ENCODE results near the gene GJA9.
"Not testable (repeated sequence)": the region's sequence is repeated elsewhere in the genome, so short reads cannot be mapped to it uniquely, and the experiment has no call there.

GJA9 gene

DNA sequence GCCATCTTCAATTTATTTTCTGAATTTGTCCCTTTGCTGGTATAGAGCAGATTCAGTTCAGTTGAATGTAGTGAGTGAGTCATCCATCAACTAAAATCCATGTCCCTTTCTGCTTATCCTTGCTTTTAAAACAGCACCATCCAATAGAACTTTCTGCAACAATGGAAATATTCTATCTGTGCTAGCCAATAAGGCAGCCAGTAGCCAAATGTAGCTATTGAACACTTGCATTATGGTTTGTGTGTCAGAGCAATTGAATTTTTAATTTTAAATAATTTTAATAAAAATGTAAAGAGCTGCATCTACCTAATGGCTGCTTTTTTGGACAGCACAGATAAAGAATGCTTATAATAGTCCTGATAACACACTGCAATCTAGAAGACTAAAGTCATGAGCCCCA, at the start of gene GJA9:
Gene GJA9, minus strand, starts transcription at position 101 of the 400 bp plus-strand sequence. CDS start 5,489 bp downstream, outside the sequence.
- DNase-seq (ENCODE audit: low spot score), result no peak

DNA sequence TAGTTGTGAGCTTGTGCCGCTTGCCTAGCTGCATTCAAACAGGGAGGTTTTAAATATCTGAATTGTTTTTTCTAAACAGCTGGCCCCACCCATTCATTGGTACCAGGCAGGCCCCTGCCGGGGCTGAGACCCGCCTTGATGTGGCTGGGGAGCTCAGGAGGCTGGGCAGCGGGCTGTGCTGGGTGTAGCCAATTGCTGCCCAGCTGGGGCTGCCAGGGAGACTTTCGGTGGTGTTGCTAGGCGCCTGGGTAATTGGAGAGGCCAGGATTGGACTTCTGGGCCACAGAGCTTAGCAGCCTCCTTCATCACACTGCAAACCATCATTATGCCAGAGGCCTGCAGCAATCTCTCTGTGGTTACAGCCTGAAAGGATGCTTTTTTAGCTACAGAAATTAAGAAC, 48.1 kb upstream of the GJA9 start:
- no peak for DNase-seq (ENCODE audit: low spot score)

DNA sequence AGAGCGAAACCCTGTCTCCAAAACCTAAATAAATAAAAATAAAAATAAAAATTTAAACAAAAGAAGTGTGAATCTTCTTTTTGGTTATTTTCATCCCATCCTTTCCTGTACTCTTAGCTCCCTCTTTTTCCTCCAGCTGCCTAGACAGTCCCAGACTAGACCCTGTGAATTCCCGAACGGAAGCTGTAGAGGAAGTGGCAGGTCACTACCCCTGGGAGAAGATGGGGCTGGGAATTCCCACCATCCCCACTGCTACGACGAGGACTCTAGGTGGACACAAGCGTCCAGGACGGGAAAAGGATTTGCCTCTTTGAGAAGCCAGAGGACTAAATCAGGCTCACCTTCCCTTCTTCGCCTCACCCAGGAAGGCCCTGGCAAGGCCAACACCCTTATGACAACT, 47.7 kb upstream of the GJA9 start:
- no peak for DNase-seq (ENCODE audit: low spot score)

DNA sequence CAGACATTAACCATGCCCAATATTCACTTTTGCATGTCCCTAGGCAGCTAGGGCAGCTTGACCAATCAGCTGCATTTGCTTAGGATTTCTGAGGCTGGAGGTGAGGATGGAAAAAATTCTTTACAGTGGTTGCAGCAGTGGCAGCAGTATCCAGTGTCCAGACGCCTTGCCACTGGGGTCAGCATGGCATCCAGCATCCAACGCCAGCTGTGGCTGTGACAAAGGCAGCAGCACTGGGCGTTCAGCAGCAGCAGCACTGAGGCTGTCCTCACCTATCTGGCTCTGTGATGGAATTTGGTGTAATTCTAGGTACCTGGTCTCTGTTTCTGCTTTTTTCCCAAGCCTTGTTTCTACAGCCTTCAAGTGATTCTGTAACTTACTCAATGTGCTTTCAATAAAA, 44.7 kb upstream of the GJA9 start:
- no peak for DNase-seq (ENCODE audit: low spot score)

DNA sequence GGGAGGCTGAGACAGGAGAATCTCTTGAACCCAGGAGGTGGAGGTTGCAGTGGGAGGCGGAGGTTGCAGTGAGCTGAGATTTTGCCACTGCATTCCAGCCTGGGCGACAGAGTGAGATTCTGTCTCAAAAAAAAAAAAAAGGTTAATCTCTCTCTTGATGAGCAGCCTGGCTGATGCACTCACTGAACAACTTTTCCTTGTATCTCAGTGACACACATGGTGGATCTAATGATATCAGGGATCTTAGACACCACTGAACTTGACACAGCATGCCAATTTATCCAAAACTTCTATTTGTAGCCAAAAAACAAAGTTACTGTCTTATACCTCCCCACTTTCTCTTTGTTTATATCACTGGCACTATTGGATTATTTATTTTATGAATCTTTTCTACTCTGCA, 44.0 kb upstream of the GJA9 start:
- DNase-seq (ENCODE audit: low spot score), result no peak

DNA sequence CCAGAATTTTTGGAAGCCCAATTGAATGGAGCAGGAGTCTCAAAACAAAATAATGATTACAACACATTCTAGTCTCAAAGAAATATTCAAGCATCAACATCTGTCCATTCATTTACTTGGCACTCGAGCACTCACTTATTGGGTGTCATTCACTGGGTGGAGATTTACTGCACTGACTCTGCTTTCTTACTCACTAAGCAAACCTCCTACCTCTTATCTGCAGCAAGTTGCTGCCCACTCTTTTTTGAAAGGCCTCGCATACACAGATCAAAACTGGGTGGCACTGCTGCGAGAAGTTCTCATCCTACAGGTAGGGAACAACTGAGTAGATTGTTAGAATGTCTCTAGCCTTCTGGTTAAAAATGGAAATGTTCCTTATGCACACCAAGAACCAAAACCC, 42.2 kb upstream of the GJA9 start:
- DNase-seq (ENCODE audit: low spot score), result no peak

DNA sequence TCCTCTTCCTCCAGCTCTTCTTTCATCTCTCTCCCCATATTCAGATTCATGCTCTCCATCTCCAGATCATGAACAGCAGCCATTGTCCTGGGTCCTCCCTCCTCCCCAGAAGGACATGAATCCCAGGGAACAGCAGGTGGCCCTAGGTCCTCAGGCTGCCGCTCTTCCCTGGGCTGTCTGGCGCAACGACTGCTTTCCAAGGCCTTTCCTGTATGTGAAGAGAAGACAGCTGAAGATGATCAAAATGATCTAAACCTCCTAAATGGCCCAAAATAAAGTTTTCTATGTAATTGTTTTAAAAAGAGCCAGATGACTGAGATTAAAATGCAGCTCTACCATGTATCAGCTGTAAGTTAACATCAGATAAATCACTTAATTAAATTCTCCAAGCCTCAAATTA, 37.7 kb upstream of the GJA9 start:
- DNase-seq (ENCODE audit: low spot score), result no peak

DNA sequence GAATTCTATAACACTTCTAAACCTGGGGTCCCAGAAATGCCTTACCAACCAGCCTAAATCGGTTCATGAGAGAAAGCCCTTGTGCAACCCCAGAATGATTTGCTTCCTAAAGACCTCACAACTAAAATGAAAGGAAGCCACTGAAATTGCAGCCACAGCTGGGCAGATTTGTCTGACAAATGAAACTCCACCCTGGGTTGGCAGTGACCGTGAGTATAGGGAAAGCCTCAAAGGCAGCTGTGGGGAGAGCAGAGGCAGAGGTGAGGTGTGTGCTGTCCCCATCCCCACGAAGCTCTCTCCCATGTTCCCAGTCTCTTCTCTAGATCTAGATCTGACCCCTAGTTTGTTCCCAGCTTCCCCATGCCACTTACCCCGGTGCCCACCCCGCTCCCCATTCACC, 37.2 kb upstream of the GJA9 start:
- no peak for DNase-seq (ENCODE audit: low spot score)

DNA sequence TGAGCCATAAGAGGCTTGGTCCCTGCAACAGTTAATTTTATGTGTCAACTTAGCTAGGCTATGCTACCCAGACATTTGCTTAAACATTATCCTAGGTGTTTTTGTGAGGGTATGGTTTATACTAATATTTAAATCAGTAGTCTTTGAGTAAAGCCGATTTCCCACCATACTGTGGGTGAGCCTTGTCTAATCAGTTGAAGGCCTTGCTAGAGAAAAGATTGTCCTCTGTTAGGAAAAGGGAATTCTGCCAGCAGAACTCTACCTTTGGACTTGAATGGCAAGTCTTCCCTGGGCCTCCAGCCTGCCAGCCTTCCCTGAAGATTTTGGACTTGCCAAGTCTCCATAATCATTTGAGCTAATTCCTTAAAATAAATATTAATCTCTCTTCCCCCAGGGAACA, 36.4 kb upstream of the GJA9 start:
- no peak for DNase-seq (ENCODE audit: low spot score)

DNA sequence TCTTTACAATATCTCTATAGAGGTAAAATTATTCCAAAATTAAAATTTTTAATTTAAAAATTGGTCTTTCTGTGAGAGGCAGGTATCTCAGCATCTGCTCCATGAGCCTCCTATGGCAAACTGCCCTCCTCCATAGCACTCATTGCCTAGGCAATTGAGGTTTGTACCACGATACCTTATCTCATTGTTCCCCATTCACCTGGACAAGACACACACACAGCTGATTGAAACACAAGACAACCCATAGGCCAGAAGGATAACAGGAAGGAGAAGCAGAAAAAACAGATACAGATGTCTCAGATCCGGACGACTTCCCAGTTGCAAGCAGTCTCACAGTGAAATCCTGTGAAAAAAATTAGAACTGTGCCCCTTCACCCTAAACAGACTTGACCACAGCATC, 36.0 kb upstream of the GJA9 start:
- DNase-seq (ENCODE audit: low spot score), result no peak

DNA sequence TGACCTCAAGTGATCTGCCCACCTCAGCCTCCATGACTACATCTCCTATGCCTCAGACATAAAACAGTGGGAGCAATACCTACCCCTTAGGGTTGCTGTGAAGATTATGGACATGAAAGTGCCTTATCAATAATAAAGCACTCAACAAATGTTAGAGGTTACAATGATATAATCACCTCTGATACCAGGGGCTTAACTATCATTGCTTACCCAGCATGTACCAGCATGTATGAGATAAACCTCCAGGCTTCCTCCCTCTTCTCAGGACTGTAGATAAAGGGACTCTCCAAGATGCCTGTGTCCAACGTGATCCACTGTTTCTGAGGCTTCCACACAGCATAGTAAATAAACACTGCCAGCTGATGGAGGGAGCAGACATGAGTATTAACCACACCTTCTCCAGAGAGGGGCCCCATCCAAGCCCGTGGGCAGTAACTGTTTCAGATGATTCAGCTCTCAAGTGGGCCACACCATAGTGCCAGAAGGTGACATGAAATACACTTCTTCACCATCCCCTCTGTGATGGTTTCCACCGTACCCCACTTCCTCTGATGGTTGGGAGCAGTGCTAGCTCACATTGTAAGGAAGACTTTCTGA, 34.1 kb upstream of the GJA9 start:
- no peak for DNase-seq (ENCODE audit: low spot score)

DNA sequence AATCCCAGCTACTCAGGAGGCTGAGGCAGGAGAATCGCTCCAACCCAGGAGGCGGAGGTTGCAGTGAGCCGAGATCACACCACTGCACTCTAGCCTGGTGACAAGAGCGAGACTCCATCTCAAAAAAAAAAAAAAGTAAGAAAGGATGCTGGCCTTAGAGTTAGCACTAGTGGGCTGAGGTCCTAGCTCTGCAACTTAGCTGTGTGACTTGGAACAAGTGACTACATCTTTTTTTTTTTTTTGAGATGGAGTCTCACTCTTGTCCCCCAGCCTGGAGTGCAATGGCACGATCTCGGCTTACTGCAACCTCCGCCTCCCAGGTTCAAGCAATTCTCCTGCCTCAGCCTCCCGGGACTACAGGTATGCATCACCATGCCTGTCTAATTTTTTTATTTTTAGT, 33.5 kb upstream of the GJA9 start:
- not testable (repeated sequence) for DNase-seq (ENCODE audit: low spot score)

DNA sequence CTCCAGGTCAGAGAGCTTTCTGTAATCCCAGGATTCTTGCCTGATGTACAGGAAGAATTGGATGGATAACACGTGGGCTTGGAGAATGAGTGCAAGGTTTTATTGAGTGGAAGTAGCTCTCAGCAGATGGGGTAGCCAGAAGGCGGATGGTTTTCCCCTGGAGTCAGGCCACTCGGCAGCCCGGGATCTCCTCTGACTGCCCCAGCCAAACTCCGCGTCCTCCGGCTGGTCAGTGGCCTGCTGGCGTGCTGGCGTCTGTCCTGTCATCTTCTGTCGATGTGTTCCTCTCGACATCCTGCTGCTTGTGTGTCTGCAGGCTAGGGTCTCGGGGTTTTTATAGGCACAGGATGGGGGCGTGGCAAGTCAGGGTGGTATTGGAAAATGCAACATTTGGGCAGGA, 27.4 kb upstream of the GJA9 start:
- DNase-seq (ENCODE audit: low spot score), result no peak

DNA sequence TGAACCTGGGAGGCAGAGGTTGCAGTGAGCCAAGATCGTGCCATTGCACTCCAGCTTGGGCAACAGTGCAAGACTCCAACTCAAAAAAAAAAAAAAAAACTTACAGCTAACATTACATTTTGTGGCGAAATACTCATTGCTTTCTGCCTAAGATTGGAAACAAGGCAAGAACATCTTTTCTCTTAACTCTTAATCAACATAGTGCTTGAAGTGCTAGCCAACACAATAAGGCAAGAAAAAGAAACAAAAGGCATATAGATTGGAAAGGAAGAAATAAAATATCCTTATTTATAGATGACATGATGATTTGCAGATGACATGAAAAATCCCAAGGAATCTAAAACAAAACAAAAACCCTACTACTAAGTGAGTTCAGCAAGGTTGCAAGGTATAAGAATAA, 24.6 kb upstream of the GJA9 start:
- DNase-seq (ENCODE audit: low spot score), result no peak

DNA sequence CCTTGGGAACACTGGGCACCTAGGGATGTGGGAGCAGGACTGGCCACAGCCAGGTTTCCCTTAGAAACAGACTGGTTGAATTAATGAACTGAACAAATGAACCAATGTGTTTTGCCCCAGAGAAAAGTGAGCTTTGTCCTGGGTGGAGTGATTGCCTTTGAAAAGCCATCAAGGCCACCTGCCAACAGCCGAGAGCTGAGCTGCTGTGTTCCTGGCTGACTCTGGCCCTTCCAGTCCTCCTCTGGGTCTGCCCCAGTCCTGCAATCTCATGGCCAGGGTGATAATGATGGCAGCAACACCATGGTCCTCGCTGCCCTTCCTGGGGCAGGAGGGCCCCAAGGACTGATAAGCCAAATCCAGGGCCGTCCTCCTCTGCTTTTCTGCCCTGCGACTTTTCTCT, 18.2 kb upstream of the GJA9 start:
- no peak for DNase-seq (ENCODE audit: low spot score)

DNA sequence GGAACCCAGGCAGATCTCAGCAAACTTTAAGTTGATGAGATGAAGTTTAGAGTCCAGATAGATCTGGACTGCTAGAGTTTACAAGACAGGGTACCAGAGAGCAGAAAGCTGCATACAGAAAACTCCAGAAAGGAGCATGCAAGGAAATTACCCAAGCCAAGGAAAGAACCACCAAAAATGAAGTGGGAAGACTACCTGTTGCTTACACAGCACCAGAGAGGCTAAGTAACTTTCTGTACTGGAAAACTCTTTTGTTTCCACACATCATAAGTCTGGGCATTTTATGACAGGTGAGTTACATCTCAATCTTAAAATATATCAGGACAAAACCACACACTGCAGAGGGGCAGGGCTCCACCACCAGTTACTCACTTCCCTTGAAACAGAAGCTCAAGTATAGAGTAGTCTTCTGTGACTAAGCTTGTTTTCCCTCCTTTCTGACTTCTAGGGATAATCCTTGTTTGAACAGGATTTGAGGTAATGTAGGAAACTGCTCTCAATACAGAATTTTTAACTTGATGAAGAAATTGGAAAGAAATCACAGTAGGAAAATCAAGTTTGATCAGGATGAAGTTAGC, 17.4 kb upstream of the GJA9 start:
- DNase-seq (ENCODE audit: low spot score), result peak; percentile 30

DNA sequence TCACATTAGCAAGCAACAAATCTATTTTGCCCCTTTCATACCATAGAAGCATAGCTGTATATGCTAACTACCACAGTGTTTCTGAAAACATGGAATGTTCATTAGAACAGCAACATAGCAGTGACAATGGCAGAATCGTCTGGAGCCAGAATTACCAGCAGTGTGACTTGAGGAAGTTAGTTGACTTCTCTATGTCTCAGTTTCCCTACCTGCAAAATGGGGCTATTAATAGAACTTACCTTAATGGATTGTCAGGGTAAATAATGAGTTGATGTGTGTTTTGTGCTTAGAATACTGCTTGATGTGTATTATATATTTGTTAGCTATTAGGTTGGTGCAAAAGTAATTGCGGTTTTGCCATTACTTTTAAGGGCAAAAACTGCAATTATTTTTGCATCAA, 14.8 kb upstream of the GJA9 start:
- DNase-seq (ENCODE audit: low spot score), result no peak

DNA sequence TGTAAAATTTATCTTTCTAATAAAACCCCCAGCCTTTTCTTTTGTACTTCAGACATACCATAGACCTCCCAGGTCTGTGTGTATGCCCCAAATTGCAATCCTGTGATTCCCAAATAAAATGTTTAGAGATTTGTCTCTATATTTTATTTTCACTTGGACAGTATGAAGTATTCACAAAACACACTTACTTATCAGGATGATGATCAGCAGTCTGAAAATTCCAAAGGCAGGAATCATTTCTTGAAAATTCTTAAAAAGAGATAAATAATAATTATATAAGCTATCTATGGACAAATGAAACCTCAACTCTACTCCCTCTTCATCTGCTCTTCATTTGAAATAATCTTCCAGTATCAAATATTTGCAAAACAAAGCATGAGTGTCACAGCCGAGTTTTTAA, 11.6 kb upstream of the GJA9 start:
- DNase-seq (ENCODE audit: low spot score), result no peak

DNA sequence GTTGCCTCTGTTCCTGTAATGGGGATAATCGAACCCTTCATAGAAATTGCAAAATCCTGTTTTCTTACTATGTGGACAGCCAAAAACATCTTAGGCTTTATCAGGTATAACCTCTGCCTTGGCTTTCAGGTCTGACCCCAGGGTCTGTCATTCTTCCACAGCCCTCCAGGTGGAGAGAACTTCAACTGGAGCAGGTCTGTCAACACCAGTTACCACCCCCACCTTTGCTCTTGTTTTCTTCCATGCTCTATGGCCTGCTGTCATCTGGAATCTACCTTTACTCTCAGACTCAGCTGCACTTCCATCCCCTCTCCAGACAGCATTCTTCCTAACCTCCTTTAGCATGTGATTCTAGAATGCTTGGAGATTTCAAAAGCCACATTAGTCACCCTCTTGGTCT, 10.4 kb upstream of the GJA9 start:
- no peak for DNase-seq (ENCODE audit: low spot score)

DNA sequence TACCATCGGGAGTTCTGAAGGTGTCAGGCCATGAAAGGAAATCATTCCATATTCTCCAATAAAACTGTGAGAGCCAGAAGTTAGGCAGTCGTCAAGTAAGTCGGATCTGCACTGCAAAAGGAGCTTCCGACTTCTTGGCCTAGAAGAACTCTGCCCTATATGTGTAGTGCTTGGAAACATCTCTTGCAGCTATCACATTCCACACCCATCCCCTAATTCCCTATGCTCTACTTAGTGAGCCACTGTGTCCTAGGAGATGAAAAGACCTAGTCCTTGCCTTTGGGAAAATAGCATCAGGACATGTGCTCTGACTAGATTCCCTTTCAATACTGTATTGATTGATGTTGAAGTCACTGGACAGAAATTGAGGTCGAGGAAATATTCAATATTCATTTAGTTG, 8.2 kb upstream of the GJA9 start:
- no peak for DNase-seq (ENCODE audit: low spot score)

DNA sequence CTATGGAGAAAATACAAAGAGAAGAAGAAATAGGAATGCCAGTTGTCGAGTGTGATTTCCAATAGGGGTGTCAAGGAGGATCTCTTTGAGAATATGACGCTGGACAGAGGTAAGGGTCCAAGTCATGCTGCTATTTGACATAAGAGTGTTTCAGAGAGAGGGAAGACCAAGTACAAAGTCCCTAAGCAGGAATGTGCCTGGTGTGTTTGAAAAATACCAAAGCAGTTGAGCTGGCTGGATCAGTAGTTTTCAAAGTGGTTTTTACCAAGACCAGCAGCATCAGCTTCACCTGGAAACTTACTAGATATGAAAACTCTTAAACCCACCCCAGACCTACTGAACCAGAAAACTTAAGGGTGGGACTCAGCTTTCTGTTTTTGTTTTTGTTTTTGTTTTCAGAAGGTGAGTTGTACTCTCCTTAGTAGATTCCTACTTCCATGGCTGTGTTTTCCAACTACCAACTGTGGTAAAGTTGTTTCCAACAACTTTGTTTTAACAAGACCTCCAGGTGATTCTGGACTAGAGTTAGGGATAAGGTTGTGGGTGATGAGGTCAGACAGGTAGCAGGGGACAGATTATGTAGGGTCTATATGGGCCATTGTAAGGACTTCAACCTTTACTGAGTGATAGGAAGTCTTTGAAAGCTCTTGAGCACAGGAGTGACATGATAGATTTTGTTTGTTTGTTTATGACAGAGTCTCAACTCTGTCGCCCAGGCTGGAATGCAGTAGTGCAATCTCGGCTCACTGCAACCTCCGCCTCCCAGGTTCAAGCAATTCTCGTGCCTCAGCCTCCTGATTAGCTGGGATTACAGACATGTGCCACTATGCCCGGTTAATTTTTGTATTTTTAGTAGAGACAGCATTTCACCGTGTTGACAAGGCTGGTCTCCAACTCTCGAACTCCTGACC, 7.3 kb upstream of the GJA9 start:
- no peak for DNase-seq (ENCODE audit: low spot score)

DNA sequence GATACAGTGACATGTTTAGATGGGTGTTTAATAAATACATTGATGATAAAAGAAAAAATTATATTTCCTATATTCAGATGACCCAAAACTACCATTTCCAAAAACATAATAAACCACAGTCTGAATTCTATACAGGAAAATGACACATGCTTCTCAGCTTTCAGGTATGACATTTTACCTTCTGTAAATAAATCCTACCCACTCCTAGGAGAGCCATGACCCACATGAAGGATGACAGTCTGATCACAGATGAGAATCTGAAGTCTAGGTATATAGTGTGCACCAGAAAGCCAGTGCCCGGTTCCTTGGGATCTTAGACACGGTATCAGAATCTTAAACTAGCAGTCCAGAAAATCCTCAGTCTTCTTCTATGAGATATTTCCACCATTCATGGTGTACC, 3.7 kb upstream of the GJA9 start:
- DNase-seq (ENCODE audit: low spot score), result no peak

DNA sequence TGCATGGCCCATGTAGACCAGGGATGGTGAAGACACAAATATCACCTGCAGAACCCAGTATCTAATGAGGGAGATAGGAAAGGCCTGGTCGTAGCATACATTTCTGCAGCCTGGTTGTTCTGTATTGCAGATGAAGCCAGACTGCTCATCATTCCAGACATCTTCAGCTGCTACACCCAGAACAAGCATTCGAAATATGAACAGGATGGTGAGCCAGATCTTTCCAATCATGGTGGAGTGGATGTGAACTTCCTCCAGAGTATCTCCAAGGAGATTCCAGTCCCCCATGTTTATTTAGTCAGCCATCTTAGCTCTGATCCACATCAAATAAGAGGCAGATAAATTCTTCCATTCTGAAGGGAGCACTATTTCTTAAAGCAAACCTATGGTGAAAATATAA, 5.6 kb downstream of the GJA9 start:
- DNase-seq (ENCODE audit: low spot score), result no peak
